ENCODE measurements around the gene ALOX12B.

ALOX12B gene

DNA sequence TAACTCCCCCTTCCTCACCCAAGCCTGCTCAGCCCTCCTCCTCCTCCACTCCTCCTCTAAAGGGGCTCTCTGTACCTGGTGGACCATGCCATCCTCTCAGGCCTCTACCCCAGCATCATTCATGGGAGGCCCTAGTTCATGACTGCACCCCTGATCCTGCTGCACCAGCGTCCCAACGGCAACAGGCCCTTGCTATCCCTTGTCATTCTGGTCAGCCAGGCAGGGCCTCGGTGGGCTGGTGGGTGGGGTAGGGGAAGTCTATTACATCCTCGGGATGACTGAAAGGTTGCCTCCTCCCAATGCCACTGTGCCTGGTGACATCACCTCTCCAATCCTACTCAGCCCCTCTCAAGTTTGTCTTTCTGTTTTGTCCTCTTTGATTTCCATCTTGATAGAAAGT, 19.7 kb downstream of the ALOX12B start:
- in situ Hi-C loops (cut with HindIII; ENCODE audit: low pct_ligation_motif_present, low sequenced_read_pairs): no loop called here
- H3K27me3 ChIP-seq (replicated peaks): peaks cover 49% of the 10 kb centered on the region
- DNase-seq: no peak
- H3K27ac ChIP-seq: no peak overlapping the region
- H3K36me3 ChIP-seq (replicated peaks): no peaks in the 10 kb centered on the region
- no peak for TF ChIP-seq CTCF (IDR thresholded peaks at IDR 0.05; ENCODE audit: low read depth, low read length, missing control alignments)
- H3K4me3 ChIP-seq (ENCODE audit: low read depth, low read length): no peak overlapping the region

- no peak for DNase-seq
- no peak for TF ChIP-seq CTCF (IDR thresholded peaks at IDR 0.05; ENCODE audit: low read depth, low read length, missing control alignments)
- no peaks in the 10 kb centered on the region for H3K36me3 ChIP-seq (replicated peaks)
- in situ Hi-C loops (cut with HindIII; ENCODE audit: low pct_ligation_motif_present, low sequenced_read_pairs): no loop called here
- no peak overlapping the region for H3K27ac ChIP-seq
- H3K4me3 ChIP-seq (ENCODE audit: low read depth, low read length): no peak overlapping the region
- peaks cover 51% of the 10 kb centered on the region for H3K27me3 ChIP-seq (replicated peaks)
Measured at GRCh38 chr17:8066841-8067775, 20.4 kb downstream of the ALOX12B start.

- in situ Hi-C loops (cut with HindIII; ENCODE audit: low pct_ligation_motif_present, low sequenced_read_pairs): no loop called here
- Histone ChIP-seq H3K4me3 (ENCODE audit: low read depth, low read length) (no peak overlapping the region), H3K36me3 (replicated peaks) (no peaks in the 10 kb centered on the region), H3K27ac (no peak overlapping the region), H3K27me3 (replicated peaks) (peaks cover 51% of the 10 kb centered on the region)
- DNase-seq: no peak
- TF ChIP-seq CTCF (IDR thresholded peaks at IDR 0.05; ENCODE audit: low read depth, low read length, missing control alignments): no peak
Measured at GRCh38 chr17:8064561-8065019, 22.9 kb downstream of the ALOX12B start.

- no peak for TF ChIP-seq CTCF (IDR thresholded peaks at IDR 0.05; ENCODE audit: low read depth, low read length, missing control alignments)
- no peaks in the 10 kb centered on the region for H3K36me3 ChIP-seq (replicated peaks)
- in situ Hi-C loops (cut with HindIII; ENCODE audit: low pct_ligation_motif_present, low sequenced_read_pairs): no loop called here
- H3K4me3 ChIP-seq (ENCODE audit: low read depth, low read length): no peak overlapping the region
- DNase-seq: no peak
- no peak overlapping the region for H3K27ac ChIP-seq
- peaks cover 55% of the 10 kb centered on the region for H3K27me3 ChIP-seq (replicated peaks)
Measured at GRCh38 chr17:8063761-8064534, 23.6 kb downstream of the ALOX12B start.

DNA sequence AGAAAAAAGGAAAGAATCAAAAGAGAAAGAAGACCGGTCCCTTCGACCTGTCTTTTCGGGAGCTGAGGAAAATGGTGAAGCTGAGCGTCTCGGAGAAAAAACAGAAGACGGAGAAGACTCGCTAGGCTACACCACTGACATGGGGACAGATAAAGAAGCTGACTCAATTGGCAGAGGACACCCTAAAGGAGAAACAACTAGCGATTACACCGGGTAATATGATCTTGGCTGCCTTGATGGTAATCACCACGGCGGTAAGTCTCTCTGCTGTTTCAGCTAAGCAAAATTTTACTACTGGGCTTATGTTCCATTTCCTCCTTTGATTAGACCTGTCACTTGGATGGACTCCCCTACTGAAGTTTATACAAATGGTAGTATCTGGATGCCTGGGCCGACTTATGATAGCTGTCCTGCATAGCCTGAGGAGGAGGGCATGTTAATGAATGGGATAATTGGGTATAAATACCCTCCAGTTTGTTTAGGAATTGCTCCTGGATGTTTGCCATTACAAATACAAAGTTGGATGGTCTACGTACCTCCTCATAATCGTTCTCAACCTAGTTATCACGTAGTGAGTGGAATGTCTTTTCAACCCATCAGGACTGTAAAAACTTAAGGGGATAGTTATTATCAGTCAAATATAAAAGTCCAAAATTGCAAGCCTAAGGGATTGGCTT, 24.6 kb downstream of the ALOX12B start:
- DNase-seq: no peak
- Histone ChIP-seq H3K27ac (no peak overlapping the region), H3K4me3 (ENCODE audit: low read depth, low read length) (no peak overlapping the region), H3K36me3 (replicated peaks) (no peaks in the 10 kb centered on the region), H3K27me3 (replicated peaks) (peaks cover 55% of the 10 kb centered on the region)
- in situ Hi-C loops (cut with HindIII; ENCODE audit: low pct_ligation_motif_present, low sequenced_read_pairs): no loop called here
- TF ChIP-seq CTCF (IDR thresholded peaks at IDR 0.05; ENCODE audit: low read depth, low read length, missing control alignments): no peak

Measured in brain microvascular endothelial cell (primary cell).